ENCODE results near the gene HDAC9.
A peak's percentile ranks its signal among the peaks of the same experiment; 100 is the strongest.

HDAC9 gene

DNA sequence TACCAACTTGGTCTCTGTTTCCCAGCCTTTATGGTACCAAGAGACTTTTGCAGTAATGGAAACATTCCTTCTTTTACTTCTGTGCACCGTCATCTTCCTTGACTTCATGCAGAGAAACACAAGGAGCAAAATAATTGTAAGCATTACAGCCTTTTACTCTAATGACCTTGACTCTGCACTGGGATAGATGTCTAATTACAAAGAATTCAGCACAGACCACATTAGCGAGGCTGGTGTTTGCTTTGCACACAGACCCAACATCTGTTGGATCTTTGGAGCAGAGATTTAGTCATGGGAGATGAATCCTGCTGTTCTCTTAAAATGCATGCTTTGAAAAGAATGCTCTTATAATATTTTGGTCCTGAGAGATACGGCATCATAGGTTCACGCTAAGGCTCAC is 360.2 kb downstream of the HDAC9 start:
- peak; percentile 71 for DNase-seq (ENCODE audit: low read depth)
- no peak overlapping the region for H3K9ac ChIP-seq (ENCODE audit: low read length)
- no peaks in the 10 kb centered on the region for H3K27me3 ChIP-seq (replicated peaks; ENCODE audit: control insufficient read depth, insufficient read depth, low read length)

DNA sequence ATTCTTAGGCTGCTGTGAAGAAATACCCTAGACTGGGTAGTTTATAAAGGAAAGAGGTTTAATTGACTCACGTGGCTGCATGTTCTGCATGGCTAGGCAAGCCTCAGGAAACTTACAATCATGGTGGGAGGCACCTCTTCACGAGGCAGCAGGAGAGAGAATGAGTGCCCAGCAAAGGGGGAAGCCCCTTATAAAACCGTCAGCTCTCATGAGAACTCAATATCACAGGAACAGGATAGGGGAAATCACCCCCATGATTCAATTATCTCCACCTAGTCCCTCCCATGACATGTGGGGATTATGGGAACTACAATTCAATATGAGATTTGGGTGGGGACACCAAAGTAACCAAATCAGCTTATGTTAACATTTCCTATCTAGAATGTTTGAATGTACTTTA is 362.7 kb downstream of the HDAC9 start:
- no peak for DNase-seq (ENCODE audit: low read depth)
- no peak overlapping the region for H3K4me3 ChIP-seq (ENCODE audit: low read length)
- peaks cover 32% of the 10 kb centered on the region for H3K4me1 ChIP-seq (ENCODE audit: control insufficient read depth, insufficient read depth, low read length)
- H3K27me3 ChIP-seq (replicated peaks; ENCODE audit: control insufficient read depth, insufficient read depth, low read length) = no peaks in the 10 kb centered on the region
- H3K36me3 ChIP-seq (ENCODE audit: control insufficient read depth, insufficient read depth, low read length, severe bottlenecking) = no peaks in the 10 kb centered on the region
- H3K9ac ChIP-seq (ENCODE audit: low read length) = no peak overlapping the region
- H3K9me3 ChIP-seq (ENCODE audit: control insufficient read depth, low read length) = no peaks in the 10 kb centered on the region

More for the DNA sequence above, 360.2 kb downstream of the HDAC9 start:
- no peaks in the 10 kb centered on the region for H3K9me3 ChIP-seq (ENCODE audit: control insufficient read depth, low read length)
- peaks cover 19% of the 10 kb centered on the region for H3K4me1 ChIP-seq (ENCODE audit: control insufficient read depth, insufficient read depth, low read length)
- no peaks in the 10 kb centered on the region for H3K36me3 ChIP-seq (ENCODE audit: control insufficient read depth, insufficient read depth, low read length, severe bottlenecking)
- H3K4me3 ChIP-seq (ENCODE audit: low read length) = no peak overlapping the region

DNA sequence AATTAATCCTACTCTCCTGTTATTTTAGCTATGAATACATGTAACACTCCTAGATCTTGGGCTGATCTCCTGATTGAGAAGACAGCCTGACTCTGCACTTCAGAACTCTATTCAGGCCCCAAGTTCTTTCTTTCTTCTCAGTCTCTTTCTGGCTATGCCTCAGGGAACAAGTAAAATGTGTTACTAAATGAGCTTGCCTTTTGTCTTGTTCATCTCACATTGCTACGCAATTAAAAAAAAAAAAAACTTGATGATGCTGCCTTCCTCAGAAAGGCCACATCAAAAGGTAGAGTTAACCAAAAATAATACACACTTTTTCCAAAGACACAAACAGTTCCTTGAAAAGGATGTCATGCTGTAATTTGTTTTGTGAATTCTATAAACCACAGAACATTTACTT is 363.8 kb downstream of the HDAC9 start:
- no peak overlapping the region for H3K9ac ChIP-seq (ENCODE audit: low read length)
- no peaks in the 10 kb centered on the region for H3K9me3 ChIP-seq (ENCODE audit: control insufficient read depth, low read length)
- peak; percentile 70 for DNase-seq (ENCODE audit: low read depth)
- no peaks in the 10 kb centered on the region for H3K27me3 ChIP-seq (replicated peaks; ENCODE audit: control insufficient read depth, insufficient read depth, low read length)
- H3K4me3 ChIP-seq (ENCODE audit: low read length) = no peak overlapping the region
- no peaks in the 10 kb centered on the region for H3K36me3 ChIP-seq (ENCODE audit: control insufficient read depth, insufficient read depth, low read length, severe bottlenecking)
- H3K4me1 ChIP-seq (ENCODE audit: control insufficient read depth, insufficient read depth, low read length) = peaks cover 32% of the 10 kb centered on the region

DNA sequence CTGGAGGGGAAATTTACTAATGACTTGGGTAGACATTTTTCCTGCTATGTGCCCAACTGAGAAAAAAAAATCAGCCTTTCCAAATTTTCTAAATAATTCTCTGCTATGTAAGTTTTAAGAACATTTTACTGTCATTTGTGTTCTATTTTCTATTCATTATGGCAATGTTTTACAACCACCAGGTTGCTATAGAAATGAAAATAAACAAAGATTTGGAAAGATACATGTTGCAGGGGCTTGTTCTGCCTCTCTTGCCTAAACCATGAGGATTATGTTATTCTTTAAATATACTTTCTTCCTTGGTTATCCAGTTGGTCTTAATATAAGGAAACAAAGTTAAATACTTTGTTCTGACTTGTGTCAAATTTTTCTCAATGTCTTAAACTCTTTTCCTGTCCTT is 364.7 kb downstream of the HDAC9 start:
- Histone ChIP-seq H3K4me3 (ENCODE audit: low read length) (no peak overlapping the region), H3K4me1 (ENCODE audit: control insufficient read depth, insufficient read depth, low read length) (peaks cover 39% of the 10 kb centered on the region), H3K27me3 (replicated peaks; ENCODE audit: control insufficient read depth, insufficient read depth, low read length) (no peaks in the 10 kb centered on the region), H3K9ac (ENCODE audit: low read length) (no peak overlapping the region), H3K36me3 (ENCODE audit: control insufficient read depth, insufficient read depth, low read length, severe bottlenecking) (no peaks in the 10 kb centered on the region), H3K9me3 (ENCODE audit: control insufficient read depth, low read length) (no peaks in the 10 kb centered on the region)
- peak; percentile 71 for DNase-seq (ENCODE audit: low read depth)

DNA sequence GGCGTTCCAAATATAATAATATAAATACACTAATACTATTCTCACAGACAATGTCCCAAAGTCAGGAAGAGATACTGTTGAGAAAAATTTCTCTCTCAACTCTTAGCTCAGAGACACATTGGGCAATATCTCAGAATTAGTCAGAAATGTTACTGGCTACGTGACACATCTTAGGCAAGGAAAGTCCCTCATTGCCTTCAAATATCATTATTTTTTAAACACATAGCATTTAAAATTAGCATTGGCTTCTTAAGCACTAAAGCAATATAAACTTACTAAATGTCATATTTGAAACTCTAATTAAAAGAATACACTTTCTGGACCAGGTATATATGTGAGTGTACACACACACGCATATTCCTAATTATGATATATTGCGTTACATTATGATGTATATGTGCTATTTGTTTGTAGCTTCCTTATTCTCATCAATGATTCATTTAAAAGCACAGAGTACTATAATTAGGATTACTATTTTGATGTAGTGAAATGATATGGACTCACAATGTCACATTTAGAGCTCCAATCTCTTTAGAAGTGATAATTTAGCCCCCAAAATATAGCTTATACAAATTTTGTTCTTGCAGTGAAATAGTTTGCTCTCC is 366.1 kb downstream of the HDAC9 start:
- Histone ChIP-seq H3K9ac (ENCODE audit: low read length) (peak overlapping the region; percentile 62), H3K4me1 (ENCODE audit: control insufficient read depth, insufficient read depth, low read length) (peaks cover 51% of the 10 kb centered on the region), H3K4me3 (ENCODE audit: low read length) (peak overlapping the region; percentile 60), H3K36me3 (ENCODE audit: control insufficient read depth, insufficient read depth, low read length, severe bottlenecking) (no peaks in the 10 kb centered on the region), H3K9me3 (ENCODE audit: control insufficient read depth, low read length) (no peaks in the 10 kb centered on the region), H3K27me3 (replicated peaks; ENCODE audit: control insufficient read depth, insufficient read depth, low read length) (no peaks in the 10 kb centered on the region)
- DNase-seq (ENCODE audit: low read depth) = peak; percentile 82

DNA sequence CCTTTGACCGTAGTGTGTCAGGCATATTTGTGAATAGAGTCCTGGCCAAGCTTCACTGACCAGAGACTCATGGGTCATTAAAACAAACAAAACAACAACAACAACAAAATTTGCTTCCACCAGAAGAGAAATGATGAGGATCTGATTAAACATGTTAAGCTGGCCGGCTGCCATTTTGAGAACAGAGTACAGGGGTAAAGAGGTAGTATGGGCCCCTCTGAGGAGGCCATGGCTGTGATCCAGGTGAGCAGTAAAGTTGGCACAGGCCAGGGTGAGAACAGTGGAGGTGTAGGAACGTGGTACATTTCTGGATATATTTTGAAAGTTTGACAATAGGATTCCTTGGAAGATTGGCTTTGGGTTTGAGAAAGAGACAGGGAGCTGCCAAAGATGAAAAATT is 369.4 kb downstream of the HDAC9 start:
- H3K9me3 ChIP-seq (ENCODE audit: control insufficient read depth, low read length) = no peaks in the 10 kb centered on the region
- H3K27me3 ChIP-seq (replicated peaks; ENCODE audit: control insufficient read depth, insufficient read depth, low read length) = no peaks in the 10 kb centered on the region
- DNase-seq (ENCODE audit: low read depth) = no peak
- H3K9ac ChIP-seq (ENCODE audit: low read length) = no peak overlapping the region
- H3K4me1 ChIP-seq (ENCODE audit: control insufficient read depth, insufficient read depth, low read length) = peaks cover 47% of the 10 kb centered on the region
- H3K4me3 ChIP-seq (ENCODE audit: low read length) = no peak overlapping the region
- no peaks in the 10 kb centered on the region for H3K36me3 ChIP-seq (ENCODE audit: control insufficient read depth, insufficient read depth, low read length, severe bottlenecking)

DNA sequence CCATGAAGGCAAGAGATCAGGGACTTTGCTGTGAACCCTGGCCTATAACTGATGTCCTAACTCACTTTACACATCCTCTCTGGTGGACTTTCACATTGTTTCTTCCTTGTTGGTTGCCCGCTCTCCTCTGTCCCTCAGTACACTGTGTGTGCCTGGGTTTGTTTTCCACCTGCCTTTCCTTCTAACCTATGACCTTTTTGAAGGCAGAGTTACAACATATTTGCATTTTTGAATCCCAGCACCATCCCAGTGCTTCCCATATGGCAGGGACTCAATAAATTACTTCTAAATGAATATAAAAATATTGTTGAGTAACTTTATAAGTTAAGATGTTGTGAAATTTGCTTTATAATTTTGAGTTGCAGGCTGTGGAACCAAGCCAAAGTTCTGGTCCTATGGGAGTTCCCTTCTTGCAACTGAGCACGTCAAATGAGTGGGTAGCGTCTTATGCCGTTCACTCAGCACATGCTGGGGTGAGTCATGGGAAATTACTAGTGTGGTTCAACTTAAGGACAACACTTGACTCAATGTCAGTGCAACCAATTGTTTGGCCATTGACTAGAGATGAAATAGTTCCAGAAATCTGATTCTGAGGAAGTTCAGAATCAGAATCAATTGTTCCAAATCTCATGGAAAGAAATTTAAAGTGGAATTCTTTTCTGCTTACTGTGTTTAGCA is 370.9 kb downstream of the HDAC9 start:
- H3K9ac ChIP-seq (ENCODE audit: low read length) = no peak overlapping the region
- H3K27me3 ChIP-seq (replicated peaks; ENCODE audit: control insufficient read depth, insufficient read depth, low read length) = no peaks in the 10 kb centered on the region
- H3K9me3 ChIP-seq (ENCODE audit: control insufficient read depth, low read length) = no peaks in the 10 kb centered on the region
- peaks cover 33% of the 10 kb centered on the region for H3K4me1 ChIP-seq (ENCODE audit: control insufficient read depth, insufficient read depth, low read length)
- H3K36me3 ChIP-seq (ENCODE audit: control insufficient read depth, insufficient read depth, low read length, severe bottlenecking) = no peaks in the 10 kb centered on the region
- peak; percentile 99 for DNase-seq (ENCODE audit: low read depth)
- no peak overlapping the region for H3K4me3 ChIP-seq (ENCODE audit: low read length)

DNA sequence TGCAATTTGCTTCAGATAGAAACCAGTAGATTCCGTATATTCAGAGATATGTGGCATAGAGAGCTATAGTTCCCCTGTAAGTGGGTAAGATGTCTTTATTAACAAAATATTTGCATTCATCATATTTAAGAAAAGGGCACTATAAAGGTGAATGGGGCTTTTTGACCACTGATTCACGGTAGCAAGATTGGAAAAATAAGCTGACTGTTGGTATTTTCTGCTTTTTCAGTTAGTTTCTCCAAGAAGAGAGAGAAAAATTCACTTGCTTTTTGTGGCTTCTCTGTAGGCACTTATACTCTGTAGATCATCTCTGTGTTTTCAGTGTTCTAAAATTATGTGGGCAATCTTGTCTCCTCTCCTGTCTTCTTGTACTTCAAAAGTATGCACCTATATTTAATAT is 376.8 kb downstream of the HDAC9 start:
- Histone ChIP-seq H3K9me3 (ENCODE audit: control insufficient read depth, low read length) (no peaks in the 10 kb centered on the region), H3K27me3 (replicated peaks; ENCODE audit: control insufficient read depth, insufficient read depth, low read length) (no peaks in the 10 kb centered on the region), H3K4me1 (ENCODE audit: control insufficient read depth, insufficient read depth, low read length) (peaks cover 19% of the 10 kb centered on the region), H3K36me3 (ENCODE audit: control insufficient read depth, insufficient read depth, low read length, severe bottlenecking) (no peaks in the 10 kb centered on the region), H3K9ac (ENCODE audit: low read length) (no peak overlapping the region), H3K4me3 (ENCODE audit: low read length) (no peak overlapping the region)
- DNase-seq (ENCODE audit: low read depth) = no peak

DNA sequence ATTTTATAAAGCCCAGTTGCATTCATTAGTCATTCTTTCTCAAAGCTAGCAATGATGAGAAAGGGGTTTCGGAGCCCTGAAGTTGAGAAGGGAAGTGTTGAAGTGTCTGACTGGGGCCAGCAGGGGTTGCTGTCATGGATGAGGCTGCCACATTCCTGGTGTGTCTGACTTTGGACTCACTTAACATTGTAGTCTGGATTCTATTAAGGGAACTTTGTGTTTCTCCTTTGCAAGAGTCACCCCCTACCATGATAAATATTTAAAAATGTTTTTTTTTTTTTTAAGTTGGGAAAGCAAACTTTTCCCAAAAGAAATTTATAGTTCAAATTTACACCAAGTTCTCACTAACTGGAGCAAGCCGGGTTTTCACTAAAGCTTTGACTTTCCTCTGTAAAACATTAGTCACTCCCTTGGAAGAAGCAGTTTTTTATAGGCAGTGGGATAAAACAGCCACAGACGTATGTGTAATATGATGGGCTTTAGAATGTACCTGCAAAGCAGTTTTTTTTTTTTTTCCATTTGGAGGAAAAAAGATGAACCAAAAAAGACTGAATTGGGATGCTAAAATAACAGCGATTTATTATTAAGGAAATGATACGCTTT is 378.3 kb downstream of the HDAC9 start:
- Histone ChIP-seq H3K9ac (ENCODE audit: low read length) (no peak overlapping the region), H3K36me3 (ENCODE audit: control insufficient read depth, insufficient read depth, low read length, severe bottlenecking) (no peaks in the 10 kb centered on the region), H3K4me1 (ENCODE audit: control insufficient read depth, insufficient read depth, low read length) (peaks cover 17% of the 10 kb centered on the region), H3K9me3 (ENCODE audit: control insufficient read depth, low read length) (no peaks in the 10 kb centered on the region), H3K4me3 (ENCODE audit: low read length) (no peak overlapping the region), H3K27me3 (replicated peaks; ENCODE audit: control insufficient read depth, insufficient read depth, low read length) (no peaks in the 10 kb centered on the region)
- peak; percentile 47 for DNase-seq (ENCODE audit: low read depth)

DNA sequence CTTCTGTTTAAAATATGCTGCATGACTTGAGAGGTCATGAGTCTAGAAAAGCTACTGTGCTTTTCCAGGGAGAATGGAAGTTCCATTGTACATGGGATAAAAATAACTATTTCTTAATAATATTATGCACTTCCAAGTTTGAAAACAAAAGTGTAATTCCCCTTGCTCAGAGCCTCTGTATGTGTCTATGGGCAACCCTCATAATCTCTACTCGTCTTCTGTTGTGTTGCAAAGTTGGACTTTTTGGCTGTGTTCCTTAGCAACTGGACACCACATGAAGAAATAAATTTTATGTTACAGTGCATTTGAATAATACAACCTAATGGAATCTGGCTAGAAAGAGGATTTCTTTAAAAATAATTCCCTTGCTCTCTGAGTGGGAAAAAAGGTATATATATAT is 379.3 kb downstream of the HDAC9 start:
- no peak overlapping the region for H3K9ac ChIP-seq (ENCODE audit: low read length)
- DNase-seq (ENCODE audit: low read depth) = no peak
- H3K36me3 ChIP-seq (ENCODE audit: control insufficient read depth, insufficient read depth, low read length, severe bottlenecking) = no peaks in the 10 kb centered on the region
- H3K4me1 ChIP-seq (ENCODE audit: control insufficient read depth, insufficient read depth, low read length) = peaks cover 17% of the 10 kb centered on the region
- H3K9me3 ChIP-seq (ENCODE audit: control insufficient read depth, low read length) = no peaks in the 10 kb centered on the region
- H3K27me3 ChIP-seq (replicated peaks; ENCODE audit: control insufficient read depth, insufficient read depth, low read length) = no peaks in the 10 kb centered on the region
- H3K4me3 ChIP-seq (ENCODE audit: low read length) = no peak overlapping the region

DNA sequence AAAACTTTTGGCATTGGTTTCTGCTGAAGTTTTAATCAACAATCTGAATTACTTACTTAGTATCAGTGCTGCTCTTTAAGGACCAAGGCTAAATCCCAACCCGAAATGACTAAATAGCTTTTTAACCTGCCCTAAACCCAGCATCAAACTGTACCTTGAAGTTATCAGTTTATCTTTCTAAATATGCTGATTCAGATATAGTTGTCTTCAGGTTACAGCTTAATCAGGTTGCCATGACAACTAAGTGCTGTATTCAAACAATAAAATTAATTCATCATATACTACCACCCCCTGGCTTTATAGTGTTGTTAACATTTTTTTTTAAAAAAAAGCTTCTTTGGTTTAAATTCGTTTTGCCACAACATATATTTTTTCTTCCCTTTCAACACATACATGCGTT is 382.3 kb downstream of the HDAC9 start:
- Histone ChIP-seq H3K4me1 (ENCODE audit: control insufficient read depth, insufficient read depth, low read length) (peaks cover 17% of the 10 kb centered on the region), H3K36me3 (ENCODE audit: control insufficient read depth, insufficient read depth, low read length, severe bottlenecking) (no peaks in the 10 kb centered on the region), H3K9ac (ENCODE audit: low read length) (no peak overlapping the region), H3K4me3 (ENCODE audit: low read length) (no peak overlapping the region), H3K27me3 (replicated peaks; ENCODE audit: control insufficient read depth, insufficient read depth, low read length) (no peaks in the 10 kb centered on the region), H3K9me3 (ENCODE audit: control insufficient read depth, low read length) (no peaks in the 10 kb centered on the region)
- DNase-seq (ENCODE audit: low read depth) = no peak
